Natural killer cell (primary cell): ENCODE measurements around the gene HABP2. TPM values are rescaled to one million over a fixed set of nuclear protein-coding genes. Genes with fewer than 3 reads are reported as not detected.

Experiments
- ATAC-seq, 3 donors: fragments of 150-1000 bp in 2 of 3; fragments of 200-7000 bp in 1 of 3; cut with Tn5 transposase; 1 replicate in 1 of 3; 2 replicates in 2 of 3; pipeline ENCODE4 v1.10.0; 2021; ENCODE audit warnings: mild to moderate bottlenecking in 2 of 3, moderate library complexity in 2 of 3
- DNase-seq, 2 donors: peaks; one replicate each; pipeline versions ENCODE4 v3.0.0 to v3.0.0-alpha.2; 2013 to 2021; ENCODE audit warnings: mixed read lengths in 1 of 2
- H3K27ac ChIP-seq: one replicate; pipeline ENCODE4 v1.5.1; 2013; ENCODE audit warnings: mild to moderate bottlenecking, low read length
- H3K27me3 ChIP-seq: one replicate; pipeline ENCODE4 v1.6.1; 2013; ENCODE audit warnings: low read length; ENCODE audit not compliant: control insufficient read depth, insufficient read depth
- H3K36me3 ChIP-seq: one replicate; pipeline ENCODE4 v1.6.1; 2013; ENCODE audit warnings: low read length; ENCODE audit not compliant: control insufficient read depth, insufficient read depth
- H3K4me1 ChIP-seq: one replicate; pipeline ENCODE4 v1.6.1; 2013; ENCODE audit warnings: low read length; ENCODE audit not compliant: control insufficient read depth, insufficient read depth
- H3K4me3 ChIP-seq: one replicate; pipeline ENCODE4 v1.5.1; 2013; ENCODE audit warnings: low read length
- H3K9me3 ChIP-seq: one replicate; pipeline ENCODE4 v1.6.1; 2013; ENCODE audit warnings: low read length; ENCODE audit not compliant: control insufficient read depth, insufficient read depth
- H3K27ac Mint-ChIP-seq, 2 donors: one replicate each; pipeline ENCODE4 v1.8.0; 2022; ENCODE audit warnings: mild to moderate bottlenecking in 2 of 2, mixed read lengths in 2 of 2, moderate library complexity in 1 of 2
- H3K27me3 Mint-ChIP-seq, 2 donors: one replicate each; pipeline ENCODE4 v1.8.0; 2022; ENCODE audit warnings: low read depth in 2 of 2, mixed read lengths in 2 of 2
- H3K36me3 Mint-ChIP-seq: one replicate; pipeline ENCODE4 v1.8.0; 2022; ENCODE audit warnings: mixed read lengths
- H3K4me1 Mint-ChIP-seq, 2 donors: one replicate each; pipeline ENCODE4 v1.8.0; 2022; ENCODE audit warnings: mixed read lengths in 2 of 2
- H3K4me3 Mint-ChIP-seq: one replicate; pipeline ENCODE4 v1.8.0; 2022; ENCODE audit warnings: mild to moderate bottlenecking, moderate library complexity, mixed read lengths
- H3K9me3 Mint-ChIP-seq, 2 donors: one replicate each; pipeline ENCODE4 v1.8.0; 2022; ENCODE audit warnings: mixed read lengths in 2 of 2
- WGBS: methylation state at CpG from one replicate; pipeline ENCODE4 v1.1.7; 2013; ENCODE audit warnings: missing lambda C conversion rate; ENCODE audit not compliant: insufficient coverage; 5-methylcytosine and 5-hydroxymethylcytosine counted together
- intact Hi-C: fragments of 100-400 bp; cut with micrococcal nuclease; formaldehyde crosslinking; loops from one replicate; pipeline ENCODE4 v1.14.2; 2022
- total RNA-seq, 4 donors: library from RNA; stranded (reverse); fragments of 120-200 nt in 1 of 4; gene quantifications; one replicate each; pipeline versions ENCODE4 v1.2.3 to v1.2.4, GENCODE V29; 2013 to 2022
- TF ChIP-seq, protein P1 (sequence below): fragments of 200-600 bp; IDR thresholded peaks from one replicate; pipeline ENCODE4 v1.8.0; 2022; ENCODE audit warnings: antibody characterized with exemption

Gene HABP2
- total RNA-seq, 3 donors from 2014 or later (not counting 1 experiment from before 2014, with no cell fraction given) = not detected

DNA sequence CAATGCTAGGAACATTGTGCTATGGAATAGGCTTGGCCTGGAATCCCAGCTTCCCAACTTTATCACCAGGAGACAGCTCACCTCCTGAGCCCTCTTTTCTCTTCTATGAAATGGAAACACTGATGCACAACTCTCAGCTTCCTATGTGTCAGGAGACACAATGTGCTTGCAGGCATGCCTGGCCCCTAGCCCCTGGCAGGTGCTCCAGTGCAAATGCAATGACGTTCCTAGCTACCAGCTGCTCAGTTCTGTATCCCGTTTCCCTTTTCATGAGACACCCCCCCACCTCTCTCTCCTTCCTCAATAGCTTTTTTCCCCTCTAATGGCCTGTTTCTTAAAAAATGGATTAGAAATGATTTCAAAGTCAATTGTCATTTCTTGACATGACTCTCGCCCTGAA lies 30.7 kb downstream of the HABP2 start:
- no peaks in the 10 kb centered on the region for H3K4me1 ChIP-seq
- WGBS = 50% methylated on average over 3 of the region's 3 CpGs
- H3K9me3 ChIP-seq = no peaks in the 10 kb centered on the region
- H3K4me3 ChIP-seq = no peak overlapping the region
- Mint-ChIP-seq H3K4me3 (no peak overlapping the region), H3K27me3 (peaks cover 5 to 16% of the 10 kb centered on the region in 2 donors), H3K9me3 (no peaks in the 10 kb centered on the region), H3K27ac (no peak overlapping the region), H3K36me3 (no peaks in the 10 kb centered on the region), H3K4me1 (no peaks in the 10 kb centered on the region)
- H3K36me3 ChIP-seq = no peaks in the 10 kb centered on the region
- ATAC-seq (no peak), DNase-seq (no peak)
- no peak overlapping the region for H3K27ac ChIP-seq
- no peaks in the 10 kb centered on the region for H3K27me3 ChIP-seq
- TF ChIP-seq, protein P1, sequence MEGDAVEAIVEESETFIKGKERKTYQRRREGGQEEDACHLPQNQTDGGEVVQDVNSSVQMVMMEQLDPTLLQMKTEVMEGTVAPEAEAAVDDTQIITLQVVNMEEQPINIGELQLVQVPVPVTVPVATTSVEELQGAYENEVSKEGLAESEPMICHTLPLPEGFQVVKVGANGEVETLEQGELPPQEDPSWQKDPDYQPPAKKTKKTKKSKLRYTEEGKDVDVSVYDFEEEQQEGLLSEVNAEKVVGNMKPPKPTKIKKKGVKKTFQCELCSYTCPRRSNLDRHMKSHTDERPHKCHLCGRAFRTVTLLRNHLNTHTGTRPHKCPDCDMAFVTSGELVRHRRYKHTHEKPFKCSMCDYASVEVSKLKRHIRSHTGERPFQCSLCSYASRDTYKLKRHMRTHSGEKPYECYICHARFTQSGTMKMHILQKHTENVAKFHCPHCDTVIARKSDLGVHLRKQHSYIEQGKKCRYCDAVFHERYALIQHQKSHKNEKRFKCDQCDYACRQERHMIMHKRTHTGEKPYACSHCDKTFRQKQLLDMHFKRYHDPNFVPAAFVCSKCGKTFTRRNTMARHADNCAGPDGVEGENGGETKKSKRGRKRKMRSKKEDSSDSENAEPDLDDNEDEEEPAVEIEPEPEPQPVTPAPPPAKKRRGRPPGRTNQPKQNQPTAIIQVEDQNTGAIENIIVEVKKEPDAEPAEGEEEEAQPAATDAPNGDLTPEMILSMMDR = no peak
- intact Hi-C loops = no loop called here

- Histone ChIP-seq H3K27me3 (no peaks in the 10 kb centered on the region), H3K36me3 (no peaks in the 10 kb centered on the region), H3K27ac (no peak overlapping the region), H3K4me3 (no peak overlapping the region), H3K4me1 (no peaks in the 10 kb centered on the region), H3K9me3 (no peaks in the 10 kb centered on the region)
- Mint-ChIP-seq H3K4me1 (no peaks in the 10 kb centered on the region), H3K27me3 (peaks cover 5 to 16% of the 10 kb centered on the region in 2 donors), H3K36me3 (no peaks in the 10 kb centered on the region), H3K9me3 (no peaks in the 10 kb centered on the region), H3K4me3 (no peak overlapping the region), H3K27ac (no peak overlapping the region)
- WGBS = 36% methylated on average over 1 of the region's 1 CpG
- no peak for ATAC-seq
- intact Hi-C loops = no loop called here
- TF ChIP-seq, protein P1 = no peak
- DNase-seq = no peak
These were observed 33.1 kb downstream of the HABP2 start for GRCh38 chr10:113585949-113586348.

DNA sequence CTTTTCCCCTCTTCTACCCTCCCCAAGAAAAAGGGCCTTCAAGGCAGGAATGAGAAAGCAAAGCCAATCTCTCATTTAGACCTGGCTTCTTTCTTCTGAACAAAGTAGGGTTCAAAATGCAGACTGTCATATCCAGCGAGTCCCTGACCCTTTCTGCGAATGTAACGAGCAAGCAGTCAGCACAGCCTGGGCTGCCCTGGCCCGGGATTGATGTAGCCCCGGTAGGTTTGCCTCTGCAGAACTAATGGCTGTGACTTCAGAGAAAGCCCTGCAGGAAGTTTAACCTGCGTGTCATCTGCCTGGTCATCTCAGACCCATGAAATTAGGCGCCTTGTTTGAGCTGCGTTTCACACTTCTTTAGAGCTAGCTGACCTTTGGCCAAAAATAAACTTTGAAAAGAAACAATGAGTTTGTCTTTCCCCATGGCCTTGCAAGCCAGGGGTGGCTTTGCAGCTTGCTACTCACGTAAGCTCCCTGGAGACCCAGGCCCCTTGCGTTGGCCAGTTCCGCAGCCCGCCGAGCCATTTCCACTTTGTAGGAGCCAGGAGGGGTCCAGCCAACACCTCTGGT lies 36.4 kb downstream of the HABP2 start:
- Mint-ChIP-seq H3K4me1 (no peaks in the 10 kb centered on the region), H3K9me3 (no peaks in the 10 kb centered on the region), H3K27me3 (peaks cover 3 to 13% of the 10 kb centered on the region in 2 donors), H3K36me3 (no peaks in the 10 kb centered on the region), H3K4me3 (no peak overlapping the region), H3K27ac (no peak overlapping the region)
- H3K4me1 ChIP-seq = no peaks in the 10 kb centered on the region
- WGBS = 86% methylated on average over 13 of the region's 13 CpGs
- TF ChIP-seq, protein P1 = no peak
- no peak for DNase-seq
- intact Hi-C loops = no loop called here
- no peaks in the 10 kb centered on the region for H3K9me3 ChIP-seq
- no peak overlapping the region for H3K4me3 ChIP-seq
- no peak overlapping the region for H3K27ac ChIP-seq
- no peaks in the 10 kb centered on the region for H3K27me3 ChIP-seq
- no peak for ATAC-seq
- no peaks in the 10 kb centered on the region for H3K36me3 ChIP-seq

- intact Hi-C loops = no loop called here
- TF ChIP-seq, protein P1 = no peak
These were observed 37.7 kb downstream of the HABP2 start for GRCh38 chr10:113590581-113590980.

More at GRCh38 chr10:113590581-113590980, 37.7 kb downstream of the HABP2 start:
- H3K36me3 ChIP-seq = no peaks in the 10 kb centered on the region
- Mint-ChIP-seq H3K36me3 (no peaks in the 10 kb centered on the region), H3K27me3 (peaks cover 3 to 7% of the 10 kb centered on the region in 2 donors), H3K4me1 (no peaks in the 10 kb centered on the region), H3K4me3 (no peak overlapping the region), H3K27ac (no peak overlapping the region), H3K9me3 (no peaks in the 10 kb centered on the region)
- H3K9me3 ChIP-seq = no peaks in the 10 kb centered on the region
- ATAC-seq (no peak), DNase-seq (no peak)
- no peak overlapping the region for H3K4me3 ChIP-seq
- 88% methylated on average over 12 of the region's 12 CpGs for WGBS
- no peaks in the 10 kb centered on the region for H3K27me3 ChIP-seq
- H3K4me1 ChIP-seq = no peaks in the 10 kb centered on the region
- H3K27ac ChIP-seq = no peak overlapping the region
